HG03025 (cell line): ENCODE measurements around the gene TRIML1.
"Not testable (repeated sequence)": the region's sequence is repeated elsewhere in the genome, so short reads cannot be mapped to it uniquely, and the experiment has no call there.

Source experiments
- ATAC-seq: cut with Tn5 transposase; IDR thresholded peaks from one replicate; pipeline ENCODE4 v1.9.1; 2021; ENCODE audit warnings: mild to moderate bottlenecking, moderate library complexity; ENCODE audit not compliant: unreplicated experiment, low FRiP score

The TRIML1 gene

GRCh38 chr4:188147776-188148175 lies 8.5 kb downstream of the TRIML1 start:
- no peak for ATAC-seq

DNA sequence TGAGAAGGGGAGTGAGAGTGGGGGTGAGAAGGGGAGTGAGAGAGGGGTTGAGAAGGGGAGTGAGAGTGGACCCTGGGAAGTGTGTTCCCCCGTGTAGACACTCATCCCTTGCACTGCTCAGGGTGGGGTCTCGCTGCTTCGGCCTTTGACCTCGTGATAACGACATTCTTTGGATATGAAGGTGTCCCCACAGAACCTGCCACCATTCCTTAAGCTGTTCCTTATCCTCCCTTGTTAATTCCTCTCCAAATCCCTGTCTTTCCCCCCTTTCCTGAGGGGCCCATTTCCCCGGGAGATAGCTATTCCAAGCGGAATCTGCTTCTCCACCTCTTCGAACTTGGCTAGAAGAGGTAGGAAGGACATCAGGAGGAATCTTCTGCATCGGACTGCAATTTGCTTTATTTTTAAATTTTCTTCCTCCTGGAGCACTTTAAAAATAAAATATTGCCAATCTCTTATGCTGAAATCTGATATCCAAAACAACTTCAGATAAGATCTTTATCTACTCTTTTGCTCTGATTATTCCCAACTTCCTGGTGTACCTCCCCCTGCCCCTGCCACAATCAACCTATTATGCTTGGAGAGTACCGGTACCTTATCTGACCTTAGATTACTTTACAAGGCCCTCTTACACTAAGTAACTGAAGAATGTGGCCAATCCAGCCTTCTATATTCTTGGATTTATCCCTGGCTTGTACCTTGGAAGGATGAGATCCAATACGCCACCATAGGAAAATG lies 15.6 kb downstream of the TRIML1 start:
- no peak for ATAC-seq

DNA sequence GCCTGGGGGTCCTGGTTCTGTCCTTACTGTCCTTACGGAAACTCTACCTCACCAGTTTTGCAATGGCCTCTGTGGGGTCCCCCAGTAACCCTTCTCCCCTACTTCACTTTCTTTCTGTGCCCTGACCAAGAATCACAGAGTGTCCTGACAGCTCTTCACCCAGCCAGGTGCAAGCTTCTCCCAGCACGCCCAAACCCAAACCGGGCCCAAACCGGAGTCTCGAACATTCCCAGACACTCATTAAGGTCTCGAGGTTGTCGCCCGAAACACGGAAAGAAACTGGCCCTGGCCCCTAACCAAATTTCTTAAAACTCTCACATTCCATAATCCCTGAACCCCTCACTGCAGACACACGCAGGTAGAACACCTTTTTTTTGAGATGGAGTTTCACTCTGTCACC lies 19.1 kb downstream of the TRIML1 start:
- ATAC-seq: no peak

DNA sequence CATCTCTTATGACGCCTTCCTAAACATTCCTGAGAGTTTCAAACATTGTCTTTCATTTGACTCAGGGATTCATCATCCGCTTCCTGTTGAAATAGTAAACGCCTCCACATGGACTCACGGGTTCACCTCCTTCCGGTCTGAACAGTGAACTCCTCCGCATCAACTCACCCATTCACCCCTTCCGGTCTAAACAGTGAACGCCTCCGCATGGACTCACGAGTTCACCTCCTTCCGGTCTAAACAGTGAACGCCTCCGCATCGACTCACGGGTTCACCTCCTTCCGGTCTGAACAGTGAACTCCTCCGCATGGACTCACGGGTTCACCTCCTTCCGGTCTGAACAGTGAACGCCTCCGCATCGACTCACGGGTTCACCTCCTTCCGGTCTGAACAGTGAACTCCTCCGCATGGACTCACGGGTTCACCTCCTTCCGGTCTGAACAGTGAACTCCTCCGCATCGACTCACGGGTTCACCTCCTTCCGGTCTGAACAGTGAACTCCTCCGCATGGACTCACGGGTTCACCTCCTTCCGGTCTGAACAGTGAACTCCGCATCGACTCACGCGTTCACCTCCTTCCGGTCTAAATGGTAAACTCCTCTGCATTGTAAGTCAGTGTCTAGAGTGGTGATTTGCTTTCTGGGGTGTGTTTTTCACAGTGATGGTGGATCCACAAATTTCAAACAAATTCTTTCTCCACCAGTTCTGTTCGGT lies 20.4 kb downstream of the TRIML1 start:
- not testable (repeated sequence) for ATAC-seq

GRCh38 chr4:188160406-188160805 lies 21.2 kb downstream of the TRIML1 start:
- ATAC-seq: no peak

DNA sequence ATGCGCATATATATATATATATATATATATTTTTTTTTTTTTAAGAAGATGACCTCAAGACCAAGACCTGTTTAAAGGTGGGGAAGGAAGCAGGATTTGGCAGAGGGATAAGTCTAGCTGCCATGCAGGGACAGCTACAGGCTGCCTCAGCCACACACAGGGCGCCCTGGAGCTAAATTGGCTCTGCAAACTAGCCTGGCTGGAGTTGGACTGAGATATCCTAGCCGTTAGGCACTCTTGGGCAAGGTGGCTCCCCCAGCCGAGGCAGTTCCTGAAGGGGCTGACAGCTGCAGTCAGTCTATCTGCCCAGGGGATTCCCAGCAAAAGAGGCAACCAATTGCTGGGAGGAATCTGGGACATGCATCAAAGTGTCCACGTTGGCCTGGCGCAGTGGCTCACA lies 21.9 kb downstream of the TRIML1 start:
- no peak for ATAC-seq

DNA sequence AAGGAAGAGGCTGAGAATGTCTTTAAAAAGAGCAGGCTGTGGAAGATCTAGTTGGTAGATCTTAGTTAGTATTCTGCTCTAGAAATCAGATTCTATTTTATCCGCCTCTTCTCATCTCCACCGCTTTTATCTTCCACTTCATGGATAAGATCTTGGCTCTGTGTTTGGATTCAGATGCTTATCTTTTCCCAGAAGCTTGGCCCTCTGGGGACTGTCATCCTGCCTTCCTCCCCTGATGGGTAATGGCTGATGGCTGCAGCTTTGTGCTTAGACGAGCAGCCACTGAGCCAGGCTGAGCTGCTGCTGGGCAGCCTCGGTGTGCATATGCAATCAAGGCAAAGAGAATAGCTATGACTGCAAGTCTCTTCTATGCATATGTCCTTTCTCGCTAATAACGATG lies 23.5 kb downstream of the TRIML1 start:
- ATAC-seq: no peak

DNA sequence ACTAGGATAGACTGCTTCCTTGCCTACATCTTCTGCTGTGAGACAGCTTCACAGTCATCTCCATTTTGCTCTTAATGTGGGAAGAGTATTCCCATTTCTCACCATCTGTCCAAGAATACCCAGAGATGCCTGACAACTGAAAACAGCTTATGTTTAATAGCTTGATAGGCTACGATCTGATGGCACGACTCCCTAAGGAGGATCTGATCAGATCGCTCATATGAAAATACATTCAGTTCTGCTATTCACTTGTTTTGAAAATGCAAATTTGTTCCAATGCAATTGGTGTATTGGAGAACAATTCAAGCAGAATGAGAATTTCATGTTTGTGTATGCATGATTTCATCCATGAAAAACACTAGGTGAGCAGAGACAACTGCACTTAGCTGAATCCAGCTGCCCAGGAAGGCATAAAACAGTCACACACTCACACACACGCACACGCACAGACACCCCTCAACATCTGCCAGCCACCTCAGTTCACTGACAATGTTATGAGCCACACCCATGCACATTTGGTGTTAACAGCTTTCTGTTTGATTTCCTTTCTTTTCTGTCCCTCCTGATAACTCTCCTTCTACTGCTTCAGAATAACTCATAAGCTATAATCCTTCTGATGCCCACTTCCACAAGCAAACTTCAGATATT lies 29.6 kb downstream of the TRIML1 start:
- ATAC-seq: no peak

DNA sequence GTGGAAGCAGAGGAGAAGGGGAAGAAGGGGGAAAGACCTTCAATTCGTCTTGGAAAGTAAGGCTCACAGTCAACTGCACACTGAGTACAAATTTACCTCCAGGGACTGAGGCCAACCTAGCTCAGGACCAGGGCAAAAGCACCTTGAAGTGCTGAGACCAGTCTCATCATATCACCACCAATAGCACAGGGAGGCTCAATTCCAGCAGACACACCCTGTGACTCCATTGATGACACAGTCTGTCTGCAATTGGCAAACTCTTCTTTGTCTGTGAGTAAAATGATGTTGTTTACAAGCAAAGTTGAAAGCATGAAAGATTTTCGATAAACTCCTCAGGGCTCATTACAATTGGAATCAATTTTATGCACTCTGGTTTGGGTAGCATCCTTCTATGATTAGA lies 32.3 kb downstream of the TRIML1 start:
- no peak for ATAC-seq

DNA sequence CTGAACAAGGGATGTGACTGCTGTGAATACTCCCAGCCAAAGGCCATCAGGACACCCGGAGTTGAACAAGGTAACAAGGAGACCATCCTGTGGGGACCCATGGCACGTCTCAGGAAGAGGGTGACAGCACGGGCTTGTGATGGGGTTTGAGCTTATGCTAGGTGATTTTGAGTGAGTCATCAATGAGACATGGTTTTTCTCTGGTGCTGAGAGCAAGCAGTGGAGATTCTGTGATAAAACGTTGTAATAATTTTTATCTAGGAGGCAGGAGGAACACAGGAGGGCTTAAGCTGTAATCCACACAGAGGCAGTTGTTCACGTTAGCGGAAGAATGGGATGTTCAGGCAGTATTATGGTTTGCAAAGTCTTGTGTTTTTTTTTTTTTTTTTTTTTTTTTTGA lies 36.0 kb downstream of the TRIML1 start:
- no peak for ATAC-seq

DNA sequence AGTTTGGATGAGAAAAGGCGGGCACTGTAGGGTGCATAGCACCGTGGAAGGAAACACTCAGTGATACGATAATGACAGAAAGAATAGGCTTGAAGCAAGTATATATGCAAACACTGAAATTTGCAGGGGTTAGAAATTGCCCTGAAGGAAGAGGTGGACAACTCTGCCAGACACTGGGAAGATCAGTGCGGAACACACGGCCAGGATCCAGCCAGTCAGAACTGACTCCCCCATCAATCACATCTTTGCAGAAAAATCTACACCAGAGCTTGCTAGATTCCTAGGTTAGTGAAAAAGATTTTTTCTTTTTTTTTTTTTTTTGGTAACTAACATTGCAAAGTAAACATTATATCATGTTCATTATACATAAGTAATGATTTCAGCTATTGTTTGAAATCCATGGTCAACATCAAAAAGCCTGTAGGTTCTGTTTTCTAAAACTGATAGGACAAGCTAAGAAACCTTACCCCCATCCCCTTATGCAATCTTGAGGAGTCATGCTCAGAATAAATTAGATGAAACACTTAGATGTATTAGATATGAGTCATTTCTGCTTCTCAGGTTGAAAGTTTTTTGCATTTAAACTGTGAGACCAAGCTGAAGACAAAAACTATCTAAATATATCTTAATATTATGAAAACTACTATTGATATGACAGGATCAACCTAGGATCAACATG lies 38.9 kb downstream of the TRIML1 start:
- no peak for ATAC-seq

GRCh38 chr4:188178806-188179205 lies 39.6 kb downstream of the TRIML1 start:
- ATAC-seq: no peak

GRCh38 chr4:188187106-188187505 lies 47.9 kb downstream of the TRIML1 start:
- no peak for ATAC-seq

DNA sequence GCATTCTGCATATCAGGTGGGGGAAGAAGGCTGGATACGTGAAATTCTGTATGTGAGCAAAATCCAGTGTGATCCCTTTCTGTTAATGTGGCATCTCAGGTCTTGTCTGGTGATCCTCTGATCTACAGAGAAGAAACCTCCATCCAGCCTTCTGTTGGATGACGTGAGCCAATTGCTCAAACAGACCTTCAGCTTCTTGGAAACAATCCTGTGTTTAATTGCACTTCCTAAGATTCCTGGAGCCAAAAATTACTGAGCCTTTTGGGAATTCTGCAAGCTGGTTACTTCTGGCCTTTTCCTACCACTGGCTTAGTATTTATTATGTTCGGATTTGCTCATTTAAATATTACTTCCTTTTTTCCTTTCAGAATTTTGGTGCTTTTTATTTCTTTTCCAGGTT lies 51.2 kb downstream of the TRIML1 start:
- no peak for ATAC-seq

DNA sequence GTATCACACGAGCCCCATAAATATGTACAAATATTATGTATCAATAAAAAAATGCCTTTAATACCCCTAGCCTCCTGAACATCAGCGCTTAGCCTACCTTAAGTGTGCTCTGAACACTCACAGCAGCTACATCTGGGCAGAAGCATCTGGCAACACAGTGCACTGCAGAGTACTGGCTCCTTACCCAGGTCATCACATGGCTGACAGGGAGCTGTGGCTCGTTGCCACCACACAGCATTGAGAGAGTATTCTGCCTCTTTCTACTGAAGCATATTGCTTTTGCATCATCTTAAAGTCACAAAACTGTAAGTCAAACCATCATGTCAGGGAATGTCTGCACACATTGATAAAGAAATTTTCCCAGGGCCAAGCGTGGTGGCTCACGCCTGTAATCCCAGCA lies 55.2 kb downstream of the TRIML1 start:
- ATAC-seq: no peak

GRCh38 chr4:188195389-188195985 lies 56.2 kb downstream of the TRIML1 start:
- ATAC-seq: no peak

DNA sequence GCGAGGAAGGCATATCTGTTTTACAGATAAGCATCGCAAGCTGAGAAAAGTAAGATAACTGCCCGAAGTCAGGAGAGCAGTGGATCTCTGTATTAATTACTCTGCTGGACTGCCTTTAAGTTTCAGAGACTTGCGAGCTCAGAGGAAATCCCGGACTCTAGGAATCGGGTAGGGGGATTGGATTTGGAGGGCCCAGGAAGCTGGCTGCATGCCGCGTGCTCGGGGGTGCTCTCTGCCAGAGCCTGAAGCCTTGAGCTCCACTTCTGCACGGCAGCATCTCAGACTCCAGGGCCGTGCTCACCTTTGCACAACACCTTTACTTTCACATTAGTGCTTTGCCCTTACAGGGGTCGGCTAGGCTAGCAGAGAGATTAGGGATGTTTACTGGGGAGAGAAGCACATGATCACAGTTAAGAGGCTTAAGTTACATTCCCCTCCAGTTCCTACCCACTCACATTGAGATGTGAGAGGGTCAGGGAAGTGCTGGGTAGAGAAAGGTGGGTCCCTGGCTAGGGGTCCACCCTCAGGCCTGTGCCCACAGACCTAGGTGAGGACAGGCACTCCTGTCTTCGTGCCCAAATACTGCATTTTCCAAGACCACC lies 57.0 kb downstream of the TRIML1 start:
- ATAC-seq: no peak
